Stimulated activated CD8-positive, alpha-beta memory T cell treated with anti-CD3 and anti-CD28 coated beads, Interleukin-15, amount 100 ng/mL, for 24 hours (primary cell): ENCODE results near the gene SPATA16.
"Not testable (repeated sequence)": the region's sequence is repeated elsewhere in the genome, so short reads cannot be mapped to it uniquely, and the experiment has no call there.

Experiments used
- DNase-seq: peaks from one replicate; pipeline ENCODE4 v3.0.0-alpha.2; 2020; ENCODE audit warnings: low read depth

The SPATA16 gene

DNA sequence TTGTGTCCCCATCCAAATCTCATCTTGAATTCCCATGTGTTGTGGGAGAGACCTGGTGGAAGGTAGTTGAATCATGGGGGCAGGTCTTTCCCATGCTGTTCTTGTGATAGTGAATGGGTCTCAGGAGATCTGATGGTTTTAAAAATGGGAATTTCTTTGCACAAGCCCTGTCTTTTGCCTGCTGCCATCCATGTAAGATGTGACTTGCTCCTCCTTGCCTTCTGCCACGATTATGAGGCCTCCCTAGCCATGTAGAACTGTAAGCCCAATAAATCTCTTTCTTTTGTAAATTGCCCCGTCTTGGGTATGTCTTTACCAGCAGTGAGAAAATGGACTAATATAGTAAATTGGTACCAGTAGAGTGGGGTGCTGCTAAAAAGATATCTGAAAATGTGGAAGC is 261.7 kb downstream of the SPATA16 start:
- DNase-seq, result not testable (repeated sequence)

GRCh38 chr3:172877011-172877410 is 264.0 kb downstream of the SPATA16 start:
- DNase-seq, result no peak

- no peak for DNase-seq
Measured at GRCh38 chr3:172876297-172876696, 264.7 kb downstream of the SPATA16 start.

DNA sequence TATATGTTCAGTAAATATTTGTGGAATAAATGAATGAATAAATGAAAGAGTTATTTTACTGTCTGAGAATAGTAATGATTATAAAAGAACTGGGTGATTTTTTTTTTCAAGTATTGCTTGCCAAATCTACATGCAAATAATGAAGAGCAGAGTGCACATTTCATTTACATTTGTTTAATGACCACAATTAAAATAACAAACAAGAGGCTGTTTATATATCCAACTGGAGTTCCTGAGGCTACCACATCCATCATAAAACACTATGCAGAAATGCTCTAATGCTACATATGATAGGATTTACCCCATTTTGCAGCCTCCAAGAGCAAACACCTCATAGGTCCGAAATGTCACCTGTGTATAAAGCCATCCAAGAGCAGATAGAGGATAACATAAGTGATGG is 266.0 kb downstream of the SPATA16 start:
- DNase-seq, result no peak

DNA sequence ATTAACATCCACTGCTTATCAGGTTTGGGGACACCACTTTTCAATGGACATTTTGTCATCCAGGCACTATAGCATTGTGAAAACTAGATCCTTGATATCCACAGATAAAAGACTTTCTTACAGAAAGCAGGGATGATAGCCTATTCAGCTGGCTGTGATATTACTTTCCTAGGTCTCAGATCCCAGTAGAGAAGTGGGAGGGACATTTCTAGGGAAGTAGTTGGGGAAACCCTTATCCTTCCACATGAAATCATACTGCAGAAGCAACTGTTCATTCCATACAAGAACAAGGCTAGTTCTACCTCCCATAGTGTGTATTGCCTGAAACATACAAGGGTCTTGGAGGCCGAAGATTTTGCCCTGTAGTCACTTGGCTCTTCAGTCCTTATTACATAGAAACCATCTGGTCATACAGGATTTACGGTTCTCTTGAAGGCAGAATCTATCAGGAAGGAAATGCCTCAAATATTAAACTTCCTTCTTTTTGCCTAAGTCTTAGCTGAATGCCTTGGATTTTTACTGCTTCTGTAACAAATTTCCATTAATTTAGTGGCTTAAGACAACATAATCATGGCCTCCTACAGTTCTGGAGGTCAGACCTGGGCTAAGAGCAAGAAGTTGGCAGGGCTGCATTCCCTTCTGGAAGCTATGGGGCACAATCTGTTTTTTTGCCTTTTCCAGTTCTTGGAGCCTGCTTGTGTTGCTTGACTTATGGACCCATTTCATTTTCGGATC is 271.1 kb downstream of the SPATA16 start:
- DNase-seq, result no peak

- DNase-seq, result no peak
Measured at GRCh38 chr3:172869368-172869771, 271.7 kb downstream of the SPATA16 start.

DNA sequence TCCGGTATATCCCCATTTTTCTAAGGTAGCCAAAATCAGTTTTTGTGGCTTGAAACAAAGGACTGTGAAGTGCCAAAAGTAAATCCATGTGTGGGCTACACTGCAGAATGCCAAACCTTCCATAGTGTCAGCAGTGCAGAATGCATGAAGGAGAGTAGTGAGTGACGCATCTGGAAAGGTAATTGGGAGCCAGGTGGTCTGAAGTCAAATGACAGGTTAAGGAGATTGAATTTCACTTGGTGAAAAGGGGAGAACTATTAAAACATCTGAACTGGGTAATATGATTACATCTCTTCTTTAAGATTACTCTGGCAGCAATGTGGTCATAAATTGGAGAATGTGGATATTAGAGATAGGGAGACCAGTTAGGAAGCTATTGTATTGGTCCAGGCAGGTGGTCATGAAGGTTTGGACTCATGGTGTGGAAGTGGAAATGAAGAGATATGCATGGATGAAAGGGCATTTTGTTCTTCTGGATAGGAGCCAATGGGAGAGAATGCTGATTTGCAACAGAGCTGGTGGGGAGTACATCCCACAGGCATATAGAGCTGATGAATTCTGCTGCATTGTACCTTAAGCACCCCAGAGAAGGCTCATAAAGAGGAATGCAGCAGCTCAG is 272.3 kb downstream of the SPATA16 start:
- no peak for DNase-seq

- not testable (repeated sequence) for DNase-seq
Measured at GRCh38 chr3:172866726-172867350, 274.2 kb downstream of the SPATA16 start.

DNA sequence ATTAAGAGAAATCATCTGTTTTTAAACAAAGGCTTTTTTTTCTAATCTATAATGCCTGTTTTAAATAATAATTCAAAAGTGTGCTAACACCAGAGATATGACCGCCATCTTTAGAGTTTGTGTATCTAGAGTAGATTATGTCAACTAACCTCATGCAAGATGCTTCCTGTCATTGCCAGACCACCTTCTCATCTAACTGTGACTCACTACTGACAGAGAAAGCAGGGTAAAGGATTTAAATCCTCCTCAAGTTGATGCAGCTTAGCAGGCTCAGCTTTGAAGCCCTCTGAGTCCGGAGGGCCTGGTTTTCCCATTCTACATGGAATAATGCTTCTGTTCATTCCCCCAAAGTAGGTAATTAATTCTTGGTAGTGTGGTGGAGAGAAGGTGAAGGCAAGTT is 282.0 kb downstream of the SPATA16 start:
- no peak for DNase-seq

GRCh38 chr3:172856795-172857742 is 284.0 kb downstream of the SPATA16 start:
- no peak for DNase-seq

- DNase-seq, result no peak
Measured at GRCh38 chr3:172855037-172855436, 286.0 kb downstream of the SPATA16 start.

DNA sequence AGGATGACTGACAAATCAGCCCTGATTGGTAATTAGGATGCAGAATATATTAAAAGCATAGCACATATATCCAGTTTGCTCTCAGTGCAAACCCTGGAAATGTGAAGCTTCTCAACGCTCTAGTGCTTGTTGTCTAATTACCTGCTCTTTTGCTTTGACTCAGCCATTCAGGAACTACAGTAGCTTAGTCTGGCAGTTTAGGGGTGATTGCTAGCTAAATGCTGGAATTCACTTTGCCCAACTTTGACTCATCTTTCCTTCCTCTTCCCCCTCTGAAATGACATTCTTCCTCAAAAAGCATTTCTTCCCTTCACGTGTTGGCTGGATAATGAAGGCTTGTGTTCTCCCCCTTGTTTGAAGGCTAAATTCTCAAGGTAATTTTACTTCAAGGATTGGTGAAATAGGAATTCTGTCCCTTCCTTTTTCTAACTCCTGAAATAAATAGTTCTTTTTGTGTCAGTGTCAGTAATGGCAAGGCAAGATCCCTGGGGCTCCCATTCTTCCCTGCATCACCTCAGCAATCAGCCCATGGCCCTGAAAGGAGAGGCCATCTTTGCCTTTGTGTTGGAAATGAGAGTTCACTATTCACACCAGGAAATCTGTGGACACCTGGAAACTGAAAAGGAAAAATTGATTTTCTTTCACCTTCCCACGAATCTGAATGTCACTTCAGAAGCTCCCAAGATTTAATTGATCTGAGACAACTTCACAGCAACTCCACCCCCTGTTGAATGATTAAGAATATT is 286.9 kb downstream of the SPATA16 start:
- DNase-seq, result no peak

DNA sequence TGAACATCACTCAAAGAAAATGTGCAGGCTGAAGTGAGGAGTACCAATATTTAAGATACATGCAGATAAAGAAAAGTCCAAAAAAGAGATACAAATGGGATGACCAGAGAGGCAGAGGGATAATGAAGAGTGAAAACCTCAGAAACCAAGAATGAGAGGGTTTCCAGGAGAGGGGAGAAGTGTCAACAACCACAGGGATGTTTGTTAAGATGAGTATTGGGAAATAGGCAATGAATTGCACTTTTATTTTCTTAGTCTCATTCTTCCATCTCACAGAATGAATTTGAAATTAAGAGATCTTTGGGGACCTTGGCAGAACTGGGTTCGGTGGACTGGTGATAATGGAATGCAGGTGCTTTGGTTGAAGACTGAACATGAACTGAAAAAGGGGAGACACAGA is 288.0 kb downstream of the SPATA16 start:
- DNase-seq, result no peak

DNA sequence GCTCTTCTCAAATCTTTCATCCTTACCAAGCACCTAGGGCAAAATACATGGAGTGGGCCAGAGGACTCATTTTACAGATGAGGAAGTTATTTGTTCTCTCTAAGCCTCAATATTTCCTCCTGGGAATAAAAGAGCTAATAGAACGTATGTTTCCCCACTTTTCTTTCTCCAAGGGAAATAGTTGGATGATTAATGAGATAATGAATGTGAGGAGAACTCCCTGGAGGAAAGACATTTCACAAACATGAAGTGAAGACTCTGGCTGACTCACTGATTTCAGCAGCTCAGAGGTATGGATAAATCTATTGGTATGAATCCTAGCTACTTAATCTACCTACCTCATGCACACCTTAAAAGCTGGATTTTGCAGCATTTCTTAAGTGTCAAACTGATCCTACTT is 292.1 kb downstream of the SPATA16 start:
- DNase-seq, result no peak

GRCh38 chr3:172847292-172847691 is 293.7 kb downstream of the SPATA16 start:
- DNase-seq, result no peak

GRCh38 chr3:172846706-172847105 is 294.3 kb downstream of the SPATA16 start:
- no peak for DNase-seq

GRCh38 chr3:172846103-172846561 is 294.9 kb downstream of the SPATA16 start:
- DNase-seq, result no peak

DNA sequence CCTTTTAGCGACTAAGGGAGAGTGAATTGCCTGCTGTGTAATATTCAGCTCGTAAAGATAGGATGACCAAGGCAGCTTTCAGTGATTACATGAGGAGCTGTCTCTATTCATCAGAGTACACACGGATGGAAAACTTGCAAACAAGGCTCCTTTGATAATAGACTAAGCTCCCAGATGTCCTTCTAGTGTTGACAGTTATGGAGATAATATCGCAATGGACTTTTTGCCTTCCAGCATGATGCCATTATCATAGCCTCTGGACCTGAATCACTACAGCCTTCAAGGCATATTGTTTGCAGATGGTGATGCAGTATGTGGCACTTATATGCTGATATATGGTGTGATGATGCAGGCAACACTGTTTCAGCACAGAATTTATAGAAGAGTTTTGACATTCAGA is 296.6 kb downstream of the SPATA16 start:
- no peak for DNase-seq

- no peak for DNase-seq
Measured at GRCh38 chr3:172840913-172841312, 300.1 kb downstream of the SPATA16 start.

GRCh38 chr3:172840463-172840862 is 300.6 kb downstream of the SPATA16 start:
- DNase-seq, result no peak

- DNase-seq, result no peak
Measured at GRCh38 chr3:172839679-172840078, 301.4 kb downstream of the SPATA16 start.
